Right kidney (tissue), 1 donor: ENCODE data around the gene PDLIM5.

Source experiments
- DNase-seq: peaks from one replicate; pipeline ENCODE4 v3.0.0-alpha.2; 2016

Gene PDLIM5

DNA sequence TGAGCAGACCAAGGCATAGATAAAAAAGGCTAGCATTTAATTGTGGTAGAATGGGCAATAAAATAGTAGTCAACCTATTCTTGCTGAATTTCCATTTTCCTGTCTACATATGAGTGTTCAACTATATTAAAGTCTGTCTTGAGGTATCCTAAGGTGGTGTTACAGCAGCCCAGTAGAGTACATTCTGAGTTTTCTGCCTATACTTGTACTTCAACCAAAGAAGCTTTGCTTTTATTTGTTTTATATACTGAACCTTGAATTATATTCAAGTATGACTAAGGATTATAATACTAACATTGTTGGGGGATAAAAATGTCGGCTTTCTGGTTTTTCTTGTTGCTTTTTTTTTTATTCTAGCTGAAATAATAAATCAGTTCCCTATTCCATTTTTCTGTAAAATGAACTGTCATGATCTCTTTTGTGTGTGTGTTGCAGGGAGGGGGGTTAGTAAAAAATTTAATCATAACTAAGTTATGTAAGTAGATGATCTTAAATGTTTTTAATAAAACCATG lies 106.7 kb downstream of the PDLIM5 start:
- no peak for DNase-seq

DNA sequence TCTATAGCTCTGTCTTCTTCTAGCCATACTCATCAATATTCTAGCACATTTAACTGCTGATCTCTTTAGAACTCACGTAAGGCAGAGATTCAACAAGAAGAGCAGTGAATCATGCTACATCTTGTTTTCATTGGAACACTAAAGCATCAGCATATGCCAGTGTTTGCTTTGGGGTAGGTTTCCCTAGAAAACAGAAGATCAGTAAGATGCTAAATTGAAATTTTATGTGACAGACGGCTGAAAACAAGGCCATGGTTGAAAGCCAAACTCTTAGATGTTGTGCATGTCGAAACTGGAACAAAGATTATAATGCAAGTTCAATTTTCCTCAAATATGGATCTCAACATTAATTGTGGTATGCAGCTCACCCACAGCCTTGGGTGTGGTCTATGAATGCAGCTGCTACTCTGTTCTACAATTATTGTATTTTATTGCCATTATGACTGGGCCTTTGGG lies 107.6 kb downstream of the PDLIM5 start:
- no peak for DNase-seq

DNA sequence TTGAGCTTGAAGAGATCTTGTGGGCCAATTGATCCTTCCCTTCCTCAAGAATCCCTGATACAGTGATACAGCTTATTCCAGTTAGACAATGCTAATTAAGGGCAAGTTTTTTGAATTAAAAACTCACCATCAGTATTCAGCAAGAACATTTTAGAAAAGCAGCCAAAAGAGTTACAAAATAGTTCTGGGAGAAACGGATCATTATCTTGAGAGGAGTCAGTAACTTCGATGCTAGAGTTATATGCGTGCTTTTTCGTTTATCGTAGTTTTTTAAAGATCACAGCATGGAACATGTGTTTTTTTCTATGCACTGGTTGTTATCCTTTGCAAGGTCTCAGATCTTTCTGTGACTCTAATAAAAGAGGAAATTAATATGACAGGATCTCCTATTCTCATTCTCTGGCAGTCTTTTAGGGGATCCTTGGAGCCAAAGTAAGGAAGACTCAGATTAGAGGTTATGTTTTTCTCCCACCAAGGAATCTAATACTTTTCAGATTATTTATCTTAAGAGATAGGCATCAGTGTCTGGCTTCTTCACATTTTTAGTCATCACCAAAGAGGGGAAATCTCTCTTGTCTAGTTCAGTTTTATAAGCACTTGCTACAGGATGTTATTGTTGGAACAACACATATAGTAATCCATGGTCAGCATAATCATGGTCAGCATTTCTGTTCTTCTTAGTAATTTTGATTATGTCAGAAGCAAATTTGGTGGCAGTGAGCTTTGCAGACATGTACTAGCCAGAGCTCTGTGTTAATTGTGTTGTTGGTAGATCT lies 109.7 kb downstream of the PDLIM5 start:
- DNase-seq: no peak

DNA sequence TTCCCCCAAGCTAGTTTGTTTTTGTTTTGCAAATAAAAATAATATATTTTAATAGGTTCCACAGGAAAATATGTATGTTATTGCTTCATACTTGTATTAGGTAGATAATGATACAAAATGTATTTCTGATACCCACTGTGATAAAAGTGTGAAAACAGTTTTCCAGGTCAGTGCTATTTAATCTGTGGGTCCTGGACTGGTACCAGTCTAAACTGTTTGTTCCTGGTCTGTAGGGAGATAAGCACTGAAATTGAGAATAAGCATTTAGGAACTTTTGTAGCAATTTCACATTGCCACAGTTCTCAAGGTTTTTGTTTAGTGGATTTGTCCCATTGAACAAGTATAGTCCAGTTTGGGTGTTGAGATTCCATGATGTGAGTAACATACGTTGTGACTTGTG lies 110.5 kb downstream of the PDLIM5 start:
- no peak for DNase-seq

DNA sequence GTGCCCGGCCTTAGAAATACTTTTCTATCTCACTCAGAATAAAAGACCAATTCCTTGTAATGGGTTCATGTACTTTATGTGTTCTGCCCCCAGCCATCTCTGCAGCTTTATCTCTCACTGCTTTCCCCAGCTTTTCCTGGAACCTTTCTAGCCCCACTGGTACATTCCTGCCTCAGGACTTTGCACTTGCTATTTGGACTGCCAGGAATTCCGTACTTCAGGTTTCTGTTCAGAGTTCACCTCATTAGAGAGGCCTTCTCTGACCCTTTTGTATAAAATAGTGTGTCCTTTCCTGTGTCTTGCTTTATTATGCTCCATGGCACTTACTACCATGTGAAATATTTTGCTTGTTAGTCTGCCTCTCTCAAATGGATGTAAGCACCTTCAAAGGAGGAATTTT lies 112.5 kb downstream of the PDLIM5 start:
- no peak for DNase-seq

DNA sequence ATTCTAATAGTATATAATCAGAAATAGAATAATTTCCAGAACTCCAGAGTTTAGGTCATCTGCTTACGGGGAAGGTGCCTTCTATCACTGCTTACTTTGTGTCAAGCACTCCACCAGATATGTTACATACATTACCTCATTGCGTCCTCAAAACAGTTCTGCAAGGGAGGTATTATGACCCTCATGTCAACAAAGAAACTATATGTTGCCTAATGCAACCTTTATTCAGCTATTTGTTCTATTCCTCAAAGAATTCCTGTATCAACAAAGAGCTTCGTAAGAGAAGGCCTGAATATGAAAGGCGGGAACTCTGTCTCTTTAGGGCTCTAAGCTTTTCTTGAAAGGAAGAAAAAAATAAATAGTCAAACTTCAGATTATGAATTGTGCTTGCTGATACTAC lies 114.7 kb downstream of the PDLIM5 start:
- DNase-seq: no peak

DNA sequence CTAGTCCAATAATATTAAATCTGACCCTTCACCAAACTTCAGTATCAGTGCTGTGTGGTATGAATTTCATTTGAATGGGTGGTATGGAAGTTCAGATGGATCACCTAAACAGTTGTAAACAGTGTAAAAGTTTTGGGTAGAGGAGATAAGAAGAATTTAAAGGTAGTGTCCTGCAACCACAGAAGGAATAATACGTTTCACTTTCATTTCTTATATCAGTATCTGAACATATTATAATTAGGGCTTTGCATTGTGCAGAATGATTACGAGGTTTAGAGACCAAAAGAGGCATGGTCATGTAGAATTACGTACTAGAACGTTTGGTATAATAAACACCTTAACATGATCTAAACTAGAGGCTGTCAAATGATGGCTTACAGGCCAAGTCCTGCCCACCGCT lies 116.1 kb downstream of the PDLIM5 start:
- DNase-seq: no peak

DNA sequence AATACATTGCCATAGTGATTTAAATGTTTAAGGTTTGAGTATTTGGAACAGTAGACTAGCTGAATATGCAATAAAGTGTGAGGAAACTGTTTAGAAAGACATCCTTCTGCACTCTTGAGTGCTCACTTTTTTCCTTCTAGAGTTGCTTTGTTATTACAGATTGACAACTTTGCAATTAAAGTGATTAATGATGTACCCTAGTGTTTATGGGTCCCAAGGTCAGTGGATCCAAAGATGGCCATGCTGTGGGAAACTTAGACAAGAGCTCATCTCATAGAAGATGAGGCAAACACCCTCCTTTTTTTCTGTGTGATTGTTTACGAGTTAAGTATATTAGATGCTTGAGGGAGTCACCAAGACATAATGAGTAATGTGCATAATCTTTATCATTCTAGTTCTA lies 118.8 kb downstream of the PDLIM5 start:
- no peak for DNase-seq

DNA sequence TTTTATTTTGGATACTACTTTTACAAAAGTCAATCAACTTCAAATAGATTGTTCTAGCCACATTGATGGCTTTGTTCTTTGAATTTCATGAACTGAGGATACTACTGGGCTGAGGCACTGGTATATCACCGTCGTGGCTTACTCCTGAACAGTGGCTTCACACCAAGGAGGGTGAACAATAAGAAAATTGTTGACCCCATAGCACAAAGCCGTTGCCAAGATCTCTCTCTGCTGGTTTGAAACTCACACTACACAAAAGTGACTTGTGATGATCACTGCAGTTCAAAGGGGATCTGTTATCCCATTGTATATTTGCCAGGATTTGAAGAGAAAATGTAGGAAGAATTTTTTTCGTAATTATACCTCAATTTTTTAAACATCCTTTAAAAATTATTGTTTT lies 119.6 kb downstream of the PDLIM5 start:
- no peak for DNase-seq

DNA sequence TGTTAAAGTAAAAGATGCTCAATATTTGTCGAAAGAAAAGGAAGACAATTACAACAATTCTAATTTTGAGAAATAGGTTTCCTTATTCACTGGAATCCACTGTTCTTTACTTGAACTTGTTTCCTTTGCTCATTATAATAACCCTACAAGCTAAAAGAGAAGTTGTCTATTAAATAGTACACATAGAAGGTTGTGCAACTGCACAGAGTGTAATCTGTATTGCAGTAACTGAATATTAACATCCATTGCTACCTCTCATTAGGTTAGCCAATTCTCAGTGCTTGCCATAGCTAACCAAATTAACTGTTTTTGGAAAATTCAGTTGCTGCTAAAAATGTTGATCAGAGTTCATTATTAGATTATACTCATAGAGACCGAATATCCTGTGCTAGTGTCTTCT lies 120.0 kb downstream of the PDLIM5 start:
- no peak for DNase-seq

DNA sequence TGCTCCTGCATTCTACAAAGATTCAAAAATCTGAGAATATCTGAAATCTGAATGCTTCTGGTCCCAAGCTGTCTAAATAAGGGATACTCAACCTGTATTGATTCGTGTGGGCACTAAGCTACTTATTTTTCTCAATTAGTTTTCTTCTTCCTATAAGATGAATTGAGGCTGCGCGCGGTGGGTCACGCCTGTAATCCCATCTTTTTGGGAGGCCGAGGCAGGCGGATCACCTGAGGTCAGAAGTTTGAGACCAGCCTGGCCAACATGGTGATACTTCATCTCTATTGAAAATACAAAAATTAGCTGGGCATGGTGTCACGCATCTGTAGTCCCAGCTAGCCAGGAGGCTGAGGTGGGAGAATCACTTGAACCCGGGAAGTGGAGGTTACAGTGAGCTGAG lies 122.3 kb downstream of the PDLIM5 start:
- no peak for DNase-seq

DNA sequence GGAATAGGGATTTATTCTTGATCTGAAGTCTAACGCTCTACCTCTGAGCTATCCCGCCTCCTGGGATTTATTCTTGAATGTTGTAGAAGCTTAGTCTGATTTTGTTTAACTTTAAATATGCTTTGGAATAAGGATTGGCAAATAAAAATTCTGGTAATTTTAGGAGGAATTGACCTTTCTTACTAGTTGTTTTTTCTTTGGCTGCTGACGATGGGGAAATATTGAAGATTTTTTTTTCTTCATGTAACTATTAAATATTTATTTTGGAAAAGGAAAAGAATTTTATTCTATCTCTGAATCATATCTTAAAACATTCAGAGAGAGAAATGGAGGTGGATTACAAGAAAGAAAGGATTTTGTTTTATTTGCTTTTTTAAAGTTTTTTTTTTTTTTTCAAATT lies 122.9 kb downstream of the PDLIM5 start:
- DNase-seq: no peak

DNA sequence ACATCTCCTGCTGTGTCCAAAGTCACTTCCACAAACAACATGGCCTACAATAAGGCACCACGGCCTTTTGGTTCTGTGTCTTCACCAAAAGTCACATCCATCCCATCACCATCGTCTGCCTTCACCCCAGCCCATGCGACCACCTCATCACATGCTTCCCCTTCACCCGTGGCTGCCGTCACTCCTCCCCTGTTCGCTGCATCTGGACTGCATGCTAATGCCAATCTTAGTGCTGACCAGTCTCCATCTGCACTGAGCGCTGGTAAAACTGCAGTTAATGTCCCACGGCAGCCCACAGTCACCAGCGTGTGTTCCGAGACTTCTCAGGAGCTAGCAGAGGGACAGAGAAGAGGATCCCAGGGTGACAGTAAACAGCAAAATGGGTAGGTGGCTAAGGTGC lies 123.9 kb downstream of the PDLIM5 start:
- no peak for DNase-seq

DNA sequence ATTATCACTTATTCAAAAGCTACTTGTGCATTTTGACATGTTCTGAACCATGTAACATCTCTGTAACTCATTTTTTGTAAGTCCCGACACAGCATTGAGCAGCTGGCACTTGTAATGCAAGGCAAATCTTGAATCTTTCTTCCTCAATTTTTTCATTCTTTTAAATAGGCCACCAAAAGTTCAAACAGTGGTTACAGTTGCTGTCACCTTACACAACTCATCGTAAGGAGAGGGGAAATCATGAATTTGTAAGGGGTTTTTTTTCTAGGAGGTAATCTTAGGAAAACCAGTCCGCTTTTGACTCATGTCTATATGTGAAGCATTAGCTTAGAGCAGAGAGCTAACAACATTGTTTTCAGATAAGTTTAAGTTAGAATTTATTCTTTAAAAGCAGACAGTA lies 124.5 kb downstream of the PDLIM5 start:
- no peak for DNase-seq

DNA sequence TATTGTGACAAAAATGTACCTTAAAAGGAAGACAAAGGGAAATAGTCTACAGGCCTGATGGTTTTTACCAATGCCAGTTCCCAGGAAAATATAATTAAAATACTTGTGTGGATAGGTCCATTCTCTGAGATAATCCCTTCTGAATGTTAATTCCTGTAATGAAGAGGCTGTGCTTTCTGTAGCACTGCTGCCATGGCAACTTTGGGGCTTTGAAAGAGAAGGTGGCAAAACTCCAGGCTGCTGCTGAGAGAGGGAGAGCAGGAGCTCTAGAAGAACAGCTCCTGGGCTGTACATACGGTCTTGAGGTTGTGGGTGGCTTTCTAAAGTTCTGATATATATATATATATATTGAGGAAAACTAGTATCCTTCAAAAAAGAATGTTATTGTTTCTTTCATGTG lies 125.4 kb downstream of the PDLIM5 start:
- DNase-seq: no peak

DNA sequence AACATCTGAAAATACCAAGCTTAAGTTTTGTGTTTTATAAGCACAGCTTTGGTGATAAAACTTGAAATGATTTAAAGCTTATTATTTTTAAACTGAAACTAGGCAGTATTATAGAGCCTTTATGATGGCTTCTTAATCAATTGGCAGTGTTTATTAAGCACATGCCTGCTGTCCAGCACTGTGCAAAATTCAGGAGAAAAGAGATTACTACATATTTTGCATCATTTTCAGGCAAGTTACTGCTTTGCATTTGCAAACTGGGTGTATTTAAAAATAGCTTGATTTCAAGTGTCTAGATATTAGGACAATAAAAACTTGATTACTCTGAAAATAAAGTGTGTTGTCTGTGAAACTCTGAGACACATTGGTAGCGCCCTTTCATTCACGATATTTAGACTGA lies 126.5 kb downstream of the PDLIM5 start:
- DNase-seq: no peak

DNA sequence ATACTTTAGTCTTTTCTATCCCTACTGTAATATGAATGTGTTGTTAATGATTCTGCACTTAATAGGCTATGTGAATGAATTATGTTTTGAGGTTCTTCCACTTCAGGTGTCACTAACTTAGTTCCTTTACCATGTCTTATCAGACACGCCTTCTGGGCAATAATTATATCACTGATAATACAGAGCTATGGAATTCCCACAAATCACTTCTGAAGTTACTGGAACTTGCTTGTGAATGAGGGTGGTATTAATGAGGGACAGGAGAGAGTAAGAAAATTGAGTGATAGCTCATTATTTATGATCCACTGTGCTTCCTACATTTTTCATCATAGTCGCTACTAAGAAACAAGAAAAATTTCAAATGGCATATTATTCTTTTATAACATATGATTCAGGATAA lies 130.0 kb downstream of the PDLIM5 start:
- DNase-seq: no peak

DNA sequence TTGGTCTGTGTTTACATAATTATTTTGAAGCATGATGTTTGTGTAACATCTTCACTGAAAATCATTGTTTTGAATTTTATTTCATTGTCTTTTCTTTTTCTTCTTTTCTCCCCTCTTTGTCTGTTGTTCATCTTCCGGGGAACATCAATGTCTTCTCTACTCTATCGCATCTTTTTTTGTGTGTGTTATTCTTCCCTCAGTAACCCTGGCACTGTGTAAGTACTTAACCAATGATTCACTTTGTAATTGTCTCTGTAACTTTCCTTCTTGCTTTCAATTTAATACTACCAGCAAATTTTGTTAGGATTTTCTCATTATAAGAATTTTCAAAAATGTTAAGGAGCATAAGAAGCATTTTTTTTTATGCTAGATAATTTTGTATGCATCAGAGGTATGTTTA lies 130.8 kb downstream of the PDLIM5 start:
- no peak for DNase-seq

DNA sequence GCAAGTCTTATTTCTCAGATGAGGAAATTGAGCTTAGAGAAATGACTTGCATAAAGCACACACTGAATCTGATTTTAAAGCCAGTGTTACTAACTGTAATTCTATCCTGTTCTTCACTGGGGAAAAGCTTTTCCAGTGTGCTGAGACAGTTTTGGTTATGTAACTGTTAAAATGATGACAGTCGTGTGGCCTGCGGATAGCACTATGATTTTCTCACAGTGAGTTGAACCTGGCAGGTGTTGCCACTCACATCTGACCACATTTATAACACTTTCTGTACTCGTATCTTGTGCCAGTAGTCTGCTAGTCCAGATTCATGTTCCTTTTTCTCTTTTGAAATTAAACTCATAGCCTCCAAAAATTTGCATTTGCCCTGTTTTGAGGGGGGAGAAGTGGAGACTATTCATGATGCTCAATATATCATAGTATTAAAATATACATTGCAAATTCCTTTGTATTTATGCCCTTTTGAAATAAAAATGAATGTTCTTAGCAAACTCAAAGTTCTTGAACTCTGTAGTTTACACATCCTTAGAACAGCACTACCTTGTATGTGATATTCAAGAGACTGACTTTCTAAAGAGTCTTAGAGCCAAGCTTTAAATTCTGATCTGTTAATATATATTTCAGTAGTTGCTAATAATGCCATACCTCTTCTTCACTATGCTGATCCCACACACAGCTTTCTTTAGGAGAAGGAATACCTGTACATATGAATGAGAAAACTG lies 132.3 kb downstream of the PDLIM5 start:
- DNase-seq: no peak

DNA sequence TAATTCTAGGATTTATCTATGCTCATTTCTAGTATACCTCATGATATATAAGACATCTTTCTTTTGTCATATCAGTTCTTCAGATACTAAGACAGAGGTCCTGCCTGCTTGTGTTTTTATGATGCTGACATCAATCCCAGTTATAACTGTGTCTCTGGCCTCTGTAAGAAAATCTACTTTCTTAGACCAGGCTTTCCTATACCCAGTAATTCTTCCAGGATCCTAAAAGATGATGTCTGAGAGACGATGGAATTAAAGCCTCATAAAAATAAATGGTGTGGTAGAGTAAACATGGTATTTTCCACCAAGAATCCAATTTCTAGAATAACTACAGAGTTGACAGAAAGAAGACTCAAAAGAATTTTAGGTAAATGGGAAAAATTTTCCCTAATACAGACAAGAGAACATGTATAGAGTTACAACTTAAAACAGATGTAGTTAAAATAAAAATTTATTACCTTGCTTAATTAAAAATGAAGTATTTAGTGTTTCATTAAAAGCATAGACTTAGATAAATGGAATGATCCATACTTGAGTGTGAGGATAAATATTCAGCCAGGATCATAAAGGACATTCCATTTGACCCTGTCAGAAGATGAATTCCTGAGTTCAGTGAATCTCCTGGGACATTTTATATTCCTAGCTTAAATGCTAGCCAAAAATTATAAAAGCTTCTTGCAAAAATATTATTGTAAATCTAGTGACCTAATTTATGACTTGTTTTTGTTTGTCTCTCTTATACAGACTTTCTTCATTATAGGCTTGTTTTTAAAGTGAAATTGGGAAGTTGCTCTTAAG lies 137.4 kb downstream of the PDLIM5 start:
- DNase-seq: no peak

DNA sequence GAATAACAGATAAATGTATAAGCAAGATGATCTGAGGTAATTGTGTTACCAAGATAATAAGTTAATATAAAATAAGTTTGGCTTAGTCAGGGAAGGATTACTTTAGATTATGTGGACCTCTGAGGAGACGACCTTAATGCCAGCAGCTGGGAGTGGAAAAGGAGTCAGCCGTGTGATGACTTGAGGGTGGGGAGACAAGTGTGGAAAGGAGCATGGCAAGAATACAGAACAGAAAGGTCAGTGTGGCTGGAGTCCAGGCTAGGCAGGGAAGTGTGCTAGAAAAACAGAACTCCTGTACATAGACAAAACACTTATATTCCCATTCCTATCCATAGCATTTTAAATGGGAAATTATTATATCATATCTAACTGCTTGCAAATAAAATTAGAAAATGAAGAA lies 138.8 kb downstream of the PDLIM5 start:
- no peak for DNase-seq

DNA sequence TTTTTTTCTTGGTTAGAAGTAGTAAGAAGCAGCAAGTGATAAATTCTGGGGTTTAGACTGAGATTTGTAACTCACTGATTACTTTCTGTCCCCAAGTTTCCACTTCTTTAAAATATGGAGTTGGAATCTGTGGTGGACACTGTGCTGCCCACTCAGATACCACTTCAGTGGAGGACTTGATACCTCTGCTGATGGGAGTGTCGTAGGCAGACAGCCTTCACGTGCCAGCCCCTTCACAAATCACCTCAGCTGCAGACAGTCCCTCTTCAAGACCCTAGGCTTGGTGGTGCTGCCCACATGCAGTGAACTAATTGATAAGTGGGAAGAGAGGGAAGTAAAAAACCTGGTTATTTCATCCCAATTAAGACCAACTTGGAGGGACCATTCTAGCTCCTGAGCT lies 139.5 kb downstream of the PDLIM5 start:
- DNase-seq: no peak

DNA sequence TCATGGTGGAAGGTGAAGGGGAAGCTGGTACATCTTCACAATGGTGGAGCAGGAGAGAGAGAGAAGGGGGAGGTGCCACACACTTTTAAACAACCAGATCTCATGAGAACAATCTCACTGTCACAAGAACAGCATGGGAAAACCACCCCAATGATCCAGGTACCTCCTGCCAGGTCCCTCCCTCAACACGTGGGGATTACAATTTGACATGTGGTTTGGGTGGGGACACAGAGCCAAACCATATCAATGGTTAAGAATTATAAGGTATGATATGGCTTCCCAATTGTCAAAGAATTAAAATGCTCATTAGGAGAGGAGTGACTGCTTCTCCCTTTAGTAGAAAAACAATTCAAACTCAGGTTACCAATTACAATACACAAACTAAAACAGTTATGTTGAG lies 143.3 kb downstream of the PDLIM5 start:
- DNase-seq: no peak
